Activated B cell treated with CpG ODN at 0.5 μM for 24 hours (primary cell): Measurements from ENCODE around the gene MAML3. TPM values are rescaled to one million over a fixed set of nuclear protein-coding genes. Genes with fewer than 3 reads are reported as not detected.

Experiments used
- ATAC-seq: fragments of 200-7000 bp; cut with Tn5 transposase; one replicate; pipeline ENCODE4 v1.10.0; 2021; ENCODE audit warnings: low read depth, mild to moderate bottlenecking, moderate library complexity
- CTCF ChIA-PET: fragments of 350-600 bp; sonication (Branson Sonifier 250); formaldehyde crosslinking; loops from one replicate; lab custom pipeline; 2021; ENCODE audit warnings: antibody characterized with exemption; lab: Charles Lee
- POLR2A ChIA-PET: fragments of 350-600 bp; sonication (Branson Sonifier 250); formaldehyde crosslinking; loops from one replicate; lab custom pipeline; 2021; ENCODE audit warnings: antibody characterized with exemption; lab: Charles Lee
- DNase-seq: peaks from one replicate; pipeline ENCODE4 v3.0.0; 2022
- H3K27ac Mint-ChIP-seq: one replicate; pipeline ENCODE4 v1.8.0; 2020; ENCODE audit warnings: mixed read lengths
- H3K27me3 Mint-ChIP-seq: one replicate; pipeline ENCODE4 v1.8.0; 2021; ENCODE audit warnings: mixed read lengths
- H3K36me3 Mint-ChIP-seq: one replicate; pipeline ENCODE4 v1.8.0; 2021; ENCODE audit warnings: low read depth, mixed read lengths
- H3K4me1 Mint-ChIP-seq: one replicate; pipeline ENCODE4 v1.8.0; 2021; ENCODE audit warnings: mixed read lengths
- H3K4me3 Mint-ChIP-seq: one replicate; pipeline ENCODE4 v1.8.0; 2020; ENCODE audit warnings: mild to moderate bottlenecking, mixed read lengths
- H3K9me3 Mint-ChIP-seq: one replicate; pipeline ENCODE4 v1.8.0; 2020; ENCODE audit warnings: mixed read lengths
- CTCF ChIP-seq: fragments of 200-600 bp; IDR thresholded peaks from one replicate; pipeline ENCODE4 v1.8.0; 2022; ENCODE audit warnings: antibody characterized with exemption, mild to moderate bottlenecking
- intact Hi-C: fragments of 100-400 bp; cut with micrococcal nuclease; formaldehyde crosslinking; loops from one replicate; pipeline ENCODE4 v1.15.1; 2024
- total RNA-seq: library from RNA; stranded (reverse); gene quantifications from 2 replicates; pipeline ENCODE4 v1.2.3, GENCODE V29; 2022

The MAML3 gene
- total RNA-seq, 1 donor from 2014 or later, result 2.6 TPM

GRCh38 chr4:140061194-140061593 is 92.8 kb downstream of the MAML3 start:
- intact Hi-C loops, result no loop called here
- Mint-ChIP-seq H3K36me3 (no peaks in the 10 kb centered on the region), H3K27me3 (peaks cover 19% of the 10 kb centered on the region), H3K27ac (no peak overlapping the region), H3K4me3 (no peak overlapping the region), H3K4me1 (peaks cover 12% of the 10 kb centered on the region), H3K9me3 (no peaks in the 10 kb centered on the region)
- no peak for TF ChIP-seq CTCF
- ATAC-seq, result no peak
- CTCF ChIA-PET, result interaction anchor here (0.7 kb wide), 1 partner anchor 182 kb away, joined by 3 read pairs; no protein-coding TSS in a partner anchor
- no peak for DNase-seq
- POLR2A ChIA-PET, result no interaction called here

- intact Hi-C loops, result no loop called here
- H3K27me3 Mint-ChIP-seq, result peaks cover 25% of the 10 kb centered on the region
- no peaks in the 10 kb centered on the region for H3K9me3 Mint-ChIP-seq
- no peaks in the 10 kb centered on the region for H3K36me3 Mint-ChIP-seq
- DNase-seq, result no peak
- POLR2A ChIA-PET, result no interaction called here
- no peak for ATAC-seq
- no peak overlapping the region for H3K27ac Mint-ChIP-seq
- CTCF ChIA-PET, result no interaction called here
- H3K4me1 Mint-ChIP-seq, result peaks cover 31% of the 10 kb centered on the region
- H3K4me3 Mint-ChIP-seq, result no peak overlapping the region
- no peak for TF ChIP-seq CTCF
Observed at GRCh38 chr4:140059159-140059558, 94.8 kb downstream of the MAML3 start.

GRCh38 chr4:140057701-140058100 is 96.3 kb downstream of the MAML3 start:
- Mint-ChIP-seq H3K9me3 (no peaks in the 10 kb centered on the region), H3K4me1 (peaks cover 45% of the 10 kb centered on the region), H3K4me3 (peak overlapping the region; percentile 0), H3K36me3 (no peaks in the 10 kb centered on the region), H3K27me3 (peaks cover 19% of the 10 kb centered on the region), H3K27ac (peak overlapping the region; percentile 82)
- ChIA-PET CTCF (no interaction called here), POLR2A (interaction anchor here (0.8 kb wide), 2 partner anchors 8 to 96 kb away, joined by 3 to 5 read pairs; partner anchors contain the start of gene MAML3)
- DNase-seq (no peak), ATAC-seq (peak; percentile 50)
- intact Hi-C loops, result loop anchor here (2.0 kb wide), 1 partner anchor 13 kb away; no protein-coding TSS in a partner anchor
- no peak for TF ChIP-seq CTCF

- H3K27me3 Mint-ChIP-seq, result peaks cover 22% of the 10 kb centered on the region
- DNase-seq, result no peak
- no peaks in the 10 kb centered on the region for H3K9me3 Mint-ChIP-seq
- H3K4me3 Mint-ChIP-seq, result no peak overlapping the region
- peaks cover 49% of the 10 kb centered on the region for H3K4me1 Mint-ChIP-seq
- ChIA-PET CTCF (no interaction called here), POLR2A (interaction anchor here (0.5 to 2.7 kb wide), 5 partner anchors 39 to 687 kb away, joined by 3 to 14 read pairs (median 4); no protein-coding TSS in a partner anchor)
- no peak for TF ChIP-seq CTCF
- intact Hi-C loops, result loop anchor here (2.0 kb wide), 1 partner anchor 15 kb away; no protein-coding TSS in a partner anchor
- no peak overlapping the region for H3K27ac Mint-ChIP-seq
- no peak for ATAC-seq
- no peaks in the 10 kb centered on the region for H3K36me3 Mint-ChIP-seq
Observed at GRCh38 chr4:140056015-140056414, 98.0 kb downstream of the MAML3 start.

GRCh38 chr4:140054861-140055260 is 99.1 kb downstream of the MAML3 start:
- H3K27me3 Mint-ChIP-seq, result peaks cover 29% of the 10 kb centered on the region
- peak overlapping the region; percentile 17 for H3K4me3 Mint-ChIP-seq
- ATAC-seq (no peak), DNase-seq (no peak)
- H3K4me1 Mint-ChIP-seq, result peaks cover 52% of the 10 kb centered on the region
- ChIA-PET CTCF (no interaction called here), POLR2A (interaction anchor here (0.6 to 2.7 kb wide), 4 partner anchors 15 to 995 kb away, joined by 3 to 14 read pairs (median 5); no protein-coding TSS in a partner anchor)
- intact Hi-C loops, result loop anchor here (1.0 kb wide), 1 partner anchor 95 kb away; no protein-coding TSS in a partner anchor
- no peaks in the 10 kb centered on the region for H3K36me3 Mint-ChIP-seq
- peak overlapping the region; percentile 61 for H3K27ac Mint-ChIP-seq
- TF ChIP-seq CTCF, result no peak
- no peaks in the 10 kb centered on the region for H3K9me3 Mint-ChIP-seq
